Measurements from ENCODE around the gene VSX2.
A peak's percentile ranks its signal among the peaks of the same experiment; 100 is the strongest.
"Not testable (repeated sequence)": the region's sequence is repeated elsewhere in the genome, so short reads cannot be mapped to it uniquely, and the experiment has no call there.

VSX2 gene

GRCh38 chr14:74259513-74259912 is 20.3 kb downstream of the VSX2 start:
- DNase-seq (ENCODE audit: low read depth) = no peak

GRCh38 chr14:74260525-74261233 is 21.4 kb downstream of the VSX2 start:
- DNase-seq (ENCODE audit: low read depth) = no peak

- no peak for DNase-seq (ENCODE audit: low read depth)
These were observed 22.0 kb downstream of the VSX2 start for GRCh38 chr14:74261288-74261687.

GRCh38 chr14:74262076-74262475 is 22.8 kb downstream of the VSX2 start:
- DNase-seq (ENCODE audit: low read depth) = no peak

GRCh38 chr14:74263181-74263580 is 23.9 kb downstream of the VSX2 start:
- DNase-seq (ENCODE audit: low read depth) = no peak

- no peak for DNase-seq (ENCODE audit: low read depth)
These were observed 24.7 kb downstream of the VSX2 start for GRCh38 chr14:74263921-74264320.

- DNase-seq (ENCODE audit: low read depth) = no peak
These were observed 26.2 kb downstream of the VSX2 start for GRCh38 chr14:74265301-74265965.

- DNase-seq (ENCODE audit: low read depth) = no peak
These were observed 28.3 kb downstream of the VSX2 start for GRCh38 chr14:74267588-74267987.

GRCh38 chr14:74270382-74271177 is 31.3 kb downstream of the VSX2 start:
- not testable (repeated sequence) for DNase-seq (ENCODE audit: low read depth)

GRCh38 chr14:74271365-74271764 is 32.1 kb downstream of the VSX2 start:
- no peak for DNase-seq (ENCODE audit: low read depth)

GRCh38 chr14:74275241-74275841 is 36.1 kb downstream of the VSX2 start:
- DNase-seq (ENCODE audit: low read depth) = no peak

GRCh38 chr14:74278080-74278479 is 38.8 kb downstream of the VSX2 start:
- no peak for DNase-seq (ENCODE audit: low read depth)

- DNase-seq (ENCODE audit: low read depth) = no peak
These were observed 41.8 kb downstream of the VSX2 start for GRCh38 chr14:74281069-74281468.

- no peak for DNase-seq (ENCODE audit: low read depth)
These were observed 47.5 kb downstream of the VSX2 start for GRCh38 chr14:74286736-74287135.

- DNase-seq (ENCODE audit: low read depth) = no peak
These were observed 50.6 kb downstream of the VSX2 start for GRCh38 chr14:74289801-74290200.

- DNase-seq (ENCODE audit: low read depth) = no peak
These were observed 51.2 kb downstream of the VSX2 start for GRCh38 chr14:74290415-74290814.

GRCh38 chr14:74292061-74292460 is 52.8 kb downstream of the VSX2 start:
- DNase-seq (ENCODE audit: low read depth) = no peak

- no peak for DNase-seq (ENCODE audit: low read depth)
These were observed 54.4 kb downstream of the VSX2 start for GRCh38 chr14:74293606-74294005.

GRCh38 chr14:74296037-74296467 is 56.8 kb downstream of the VSX2 start:
- DNase-seq (ENCODE audit: low read depth) = no peak

- no peak for DNase-seq (ENCODE audit: low read depth)
These were observed 58.7 kb downstream of the VSX2 start for GRCh38 chr14:74297986-74298385.

GRCh38 chr14:74299061-74299545 is 59.9 kb downstream of the VSX2 start:
- DNase-seq (ENCODE audit: low read depth) = peak; percentile 12

- DNase-seq (ENCODE audit: low read depth) = no peak
These were observed 62.4 kb downstream of the VSX2 start for GRCh38 chr14:74301594-74302151.

Measured in activated T-helper 1 cell treated with Interleukin-2 at 50 U/mL for 16 hours (primary cell).